Esophagus muscularis mucosa (tissue), 4 donors: ENCODE results near the gene MS4A6A. TPM values are rescaled to one million over a fixed set of nuclear protein-coding genes. Genes with fewer than 3 reads are reported as not detected.
"Not testable (repeated sequence)": the region's sequence is repeated elsewhere in the genome, so short reads cannot be mapped to it uniquely, and the experiment has no call there.

Experiments
- DNase-seq: peaks from one replicate; pipeline ENCODE4 v3.0.0-alpha.2; 2017; ENCODE audit errors: extremely low spot score
- H3K27ac ChIP-seq, 4 donors: fragments of 200-600 bp; sonication (generic); replicated peaks in 1 of 4; 1 replicate in 3 of 4; 2 replicates in 1 of 4; pipeline ENCODE4 v1.5.1; 2016 to 2019; ENCODE audit warnings: mild to moderate bottlenecking in 1 of 4
- H3K27me3 ChIP-seq, 4 donors: fragments of 200-600 bp; sonication (generic); one replicate each; pipeline versions ENCODE4 v1.5.1 to v1.6.0; 2016 to 2019
- H3K36me3 ChIP-seq, 4 donors: fragments of 200-600 bp; sonication (generic); one replicate each; pipeline ENCODE4 v1.5.1; 2016 to 2019
- H3K4me1 ChIP-seq, 4 donors: fragments of 200-600 bp; sonication (generic); one replicate each; pipeline ENCODE4 v1.5.1; 2016 to 2019
- H3K4me3 ChIP-seq, 4 donors: fragments of 200-600 bp; sonication (generic); 1 replicate in 2 of 4; 2 replicates in 2 of 4; pipeline ENCODE4 v1.5.1; 2016 to 2019; ENCODE audit warnings: mild to moderate bottlenecking in 4 of 4, moderate library complexity in 1 of 4
- H3K9me3 ChIP-seq, 4 donors: fragments of 200-600 bp; sonication (generic); 1 replicate in 3 of 4; 2 replicates in 1 of 4; pipeline ENCODE4 v1.5.1; 2016 to 2019
- EP300 ChIP-seq: sonication (generic); formaldehyde crosslinking; IDR thresholded peaks from one replicate; pipeline ENCODE4 v1.6.1; 2017; ENCODE audit warnings: antibody characterized with exemption
- POLR2A ChIP-seq: fragments of 450-650 bp; IDR thresholded peaks from one replicate; pipeline ENCODE4 v1.6.1; 2017; ENCODE audit warnings: antibody characterized with exemption, moderate library complexity, mild to moderate bottlenecking, low read depth
- POLR2AphosphoS5 ChIP-seq, 2 donors: sonication (generic); formaldehyde crosslinking; IDR thresholded peaks; one replicate each; pipeline ENCODE4 v1.6.1; 2017; ENCODE audit warnings: antibody characterized with exemption in 2 of 2
- whole genome bisulfite sequencing: methylation state at CpG from one replicate; pipeline ENCODE4 v1.1.5; 2018; 5-methylcytosine and 5-hydroxymethylcytosine counted together
- intact Hi-C: fragments of 100-400 bp; cut with DNase I; formaldehyde crosslinking; loops from one replicate; pipeline ENCODE4 v1.15.1; 2023
- total RNA-seq, 4 donors: library from RNA; depleted of rRNA; stranded (reverse); fragments of >200 nt; gene quantifications; one replicate each; pipeline versions ENCODE4 v1.1.0 to v1.2.1, GENCODE V29; 2016
- TF ChIP-seq, protein P1 (sequence below), 3 experiments: fragments of 200-600 bp in 2 of 3; fragments of 450-650 bp in 1 of 3; sonication (generic) in 2 of 3; IDR thresholded peaks; one replicate each; pipeline ENCODE4 v1.5.1; 2017 to 2019; ENCODE audit warnings: antibody characterized with exemption in 3 of 3, mild to moderate bottlenecking in 2 of 3, moderate library complexity in 1 of 3

MS4A6A gene
- total RNA-seq, 4 donors from 2014 or later: 47.4 to 143 (median 58.3) TPM

DNA sequence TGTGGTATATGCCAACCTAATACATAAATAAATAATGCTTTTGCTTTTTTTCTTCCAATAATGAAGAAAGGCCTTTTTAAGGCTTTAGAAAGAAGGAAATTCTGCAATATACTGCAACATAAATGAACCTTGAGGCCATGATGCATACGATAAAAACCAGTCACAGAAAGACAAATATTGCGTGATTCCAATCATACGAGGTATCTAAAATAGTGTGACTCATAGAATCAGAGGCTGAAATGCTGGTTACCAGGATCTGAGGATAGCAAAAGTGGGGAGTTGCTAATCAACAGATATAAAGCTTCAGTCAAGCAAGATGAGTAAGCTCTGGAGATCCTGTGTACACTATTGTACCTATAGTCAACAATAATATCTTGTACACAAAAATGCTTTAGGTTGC is 24.2 kb downstream of the MS4A6A start:
- WGBS: 83% methylated on average over 3 of the region's 3 CpGs
- intact Hi-C loops: no loop called here
- no peak for DNase-seq
- Histone ChIP-seq H3K27me3 (no peaks in the 10 kb centered on the region), H3K4me1 (no peaks in the 10 kb centered on the region), H3K9me3 (no peaks in the 10 kb centered on the region), H3K36me3 (no peaks in the 10 kb centered on the region), H3K27ac (no peak overlapping the region), H3K4me3 (no peak overlapping the region)
- no peak for TF ChIP-seq POLR2A
- TF ChIP-seq EP300: no peak
- TF ChIP-seq, protein P1, sequence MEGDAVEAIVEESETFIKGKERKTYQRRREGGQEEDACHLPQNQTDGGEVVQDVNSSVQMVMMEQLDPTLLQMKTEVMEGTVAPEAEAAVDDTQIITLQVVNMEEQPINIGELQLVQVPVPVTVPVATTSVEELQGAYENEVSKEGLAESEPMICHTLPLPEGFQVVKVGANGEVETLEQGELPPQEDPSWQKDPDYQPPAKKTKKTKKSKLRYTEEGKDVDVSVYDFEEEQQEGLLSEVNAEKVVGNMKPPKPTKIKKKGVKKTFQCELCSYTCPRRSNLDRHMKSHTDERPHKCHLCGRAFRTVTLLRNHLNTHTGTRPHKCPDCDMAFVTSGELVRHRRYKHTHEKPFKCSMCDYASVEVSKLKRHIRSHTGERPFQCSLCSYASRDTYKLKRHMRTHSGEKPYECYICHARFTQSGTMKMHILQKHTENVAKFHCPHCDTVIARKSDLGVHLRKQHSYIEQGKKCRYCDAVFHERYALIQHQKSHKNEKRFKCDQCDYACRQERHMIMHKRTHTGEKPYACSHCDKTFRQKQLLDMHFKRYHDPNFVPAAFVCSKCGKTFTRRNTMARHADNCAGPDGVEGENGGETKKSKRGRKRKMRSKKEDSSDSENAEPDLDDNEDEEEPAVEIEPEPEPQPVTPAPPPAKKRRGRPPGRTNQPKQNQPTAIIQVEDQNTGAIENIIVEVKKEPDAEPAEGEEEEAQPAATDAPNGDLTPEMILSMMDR (IDR thresholded peaks at IDR 0.05): no peak
- no peak for TF ChIP-seq POLR2AphosphoS5 (IDR thresholded peaks at IDR 0.05)

GRCh38 chr11:60155931-60156330 is 27.0 kb downstream of the MS4A6A start:
- DNase-seq: no peak

GRCh38 chr11:60152727-60153126 is 30.2 kb downstream of the MS4A6A start:
- H3K27me3 ChIP-seq, H3K4me1 ChIP-seq, H3K4me3 ChIP-seq, H3K9me3 ChIP-seq, DNase-seq, H3K36me3 ChIP-seq, H3K27ac ChIP-seq, intact Hi-C loops: not testable (repeated sequence)

More at GRCh38 chr11:60155931-60156330, 27.0 kb downstream of the MS4A6A start:
- H3K4me3 ChIP-seq: no peak overlapping the region
- no peaks in the 10 kb centered on the region for H3K27me3 ChIP-seq
- no peaks in the 10 kb centered on the region for H3K9me3 ChIP-seq
- no peak for TF ChIP-seq POLR2AphosphoS5 (IDR thresholded peaks at IDR 0.05)
- TF ChIP-seq EP300: no peak
- no peaks in the 10 kb centered on the region for H3K4me1 ChIP-seq
- intact Hi-C loops: no loop called here
- no peaks in the 10 kb centered on the region for H3K36me3 ChIP-seq
- 75% methylated on average over 3 of the region's 3 CpGs for WGBS
- H3K27ac ChIP-seq: no peak overlapping the region

- no peak overlapping the region for H3K4me3 ChIP-seq
- H3K27ac ChIP-seq: no peak overlapping the region
- H3K27me3 ChIP-seq: no peaks in the 10 kb centered on the region
- no peaks in the 10 kb centered on the region for H3K4me1 ChIP-seq
- H3K9me3 ChIP-seq: no peaks in the 10 kb centered on the region
- WGBS: 84% methylated on average over 1 of the region's 1 CpG
- DNase-seq: no peak
- H3K36me3 ChIP-seq: no peaks in the 10 kb centered on the region
- intact Hi-C loops: no loop called here
- TF ChIP-seq EP300: no peak
- TF ChIP-seq POLR2A: no peak
- TF ChIP-seq POLR2AphosphoS5 (IDR thresholded peaks at IDR 0.05): no peak
- TF ChIP-seq, protein P1 (IDR thresholded peaks at IDR 0.05): no peak
Observed at GRCh38 chr11:60150279-60150678, 32.6 kb downstream of the MS4A6A start.

GRCh38 chr11:60145677-60146076 is 37.2 kb downstream of the MS4A6A start:
- DNase-seq: no peak
- intact Hi-C loops: no loop called here

GRCh38 chr11:60143768-60144167 is 39.1 kb downstream of the MS4A6A start:
- no peaks in the 10 kb centered on the region for H3K9me3 ChIP-seq
- no peaks in the 10 kb centered on the region for H3K4me1 ChIP-seq
- H3K27ac ChIP-seq: no peak overlapping the region
- H3K4me3 ChIP-seq: no peak overlapping the region
- H3K36me3 ChIP-seq: no peaks in the 10 kb centered on the region
- intact Hi-C loops: no loop called here
- no peak for DNase-seq
- 93% methylated on average over 3 of the region's 3 CpGs for WGBS
- no peaks in the 10 kb centered on the region for H3K27me3 ChIP-seq
- TF ChIP-seq, protein P1 (IDR thresholded peaks at IDR 0.05): no peak
- TF ChIP-seq POLR2A (no peak), POLR2AphosphoS5 (IDR thresholded peaks at IDR 0.05) (no peak)

More at GRCh38 chr11:60145677-60146076, 37.2 kb downstream of the MS4A6A start:
- no peaks in the 10 kb centered on the region for H3K9me3 ChIP-seq
- H3K27ac ChIP-seq: no peak overlapping the region
- H3K27me3 ChIP-seq: no peaks in the 10 kb centered on the region
- no peak overlapping the region for H3K4me3 ChIP-seq
- TF ChIP-seq, protein P1 (IDR thresholded peaks at IDR 0.05): no peak
- no peak for TF ChIP-seq EP300
- no peak for TF ChIP-seq POLR2AphosphoS5 (IDR thresholded peaks at IDR 0.05)
- TF ChIP-seq POLR2A: no peak
- no peaks in the 10 kb centered on the region for H3K4me1 ChIP-seq
- no peaks in the 10 kb centered on the region for H3K36me3 ChIP-seq
- WGBS: 74% methylated on average over 3 of the region's 3 CpGs
